Measurements from ENCODE around the gene CYB5A. TPM values are rescaled to one million over a fixed set of nuclear protein-coding genes. Genes with fewer than 3 reads are reported as not detected.

Gene CYB5A
- total RNA-seq, 1 donor from 2014 or later, result 984 TPM

DNA sequence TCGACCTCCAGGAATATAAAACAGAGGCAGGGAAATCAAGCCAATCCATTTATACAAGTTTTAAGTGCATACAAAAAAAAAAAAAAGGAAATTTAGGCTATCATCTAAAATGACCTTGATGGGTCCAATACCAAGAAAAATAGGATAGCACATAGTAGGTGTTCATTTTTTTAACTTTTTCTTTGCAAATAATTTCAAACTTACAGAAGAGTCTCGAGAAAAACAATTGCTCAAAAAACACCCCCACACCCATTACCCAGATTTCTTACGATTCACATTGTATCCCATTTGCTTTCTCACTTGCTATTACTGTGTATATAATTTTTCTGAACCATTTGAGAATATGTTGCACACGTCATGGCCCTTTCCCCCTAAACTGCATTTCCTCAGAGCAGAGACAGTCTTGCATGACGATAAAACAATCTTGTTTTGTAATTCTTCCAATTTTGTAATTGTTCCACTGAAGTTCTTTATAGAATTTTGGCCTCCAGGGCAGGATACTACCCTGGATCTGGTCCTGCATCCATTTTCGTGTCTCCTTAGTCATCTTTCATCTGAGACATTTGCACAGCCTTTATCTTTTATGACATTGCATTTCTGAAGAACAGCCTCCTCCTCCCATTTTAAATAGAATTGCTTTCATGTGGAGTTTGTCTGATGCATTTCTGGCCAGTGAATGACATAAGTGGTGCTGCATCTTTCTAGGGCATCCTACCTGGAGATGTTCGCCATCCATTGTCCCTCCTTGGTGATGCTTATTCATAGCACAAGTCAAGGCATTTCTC, 68.9 kb downstream of the CYB5A start:
- DNase-seq (ENCODE audit: low spot score) (no peak), ATAC-seq (no peak)

- ATAC-seq, result no peak
- DNase-seq (ENCODE audit: low spot score), result peak; percentile 10
Observed at GRCh38 chr18:74221081-74221480, 70.7 kb downstream of the CYB5A start.

GRCh38 chr18:74219056-74219455, 72.7 kb downstream of the CYB5A start:
- peak; percentile 53 for DNase-seq (ENCODE audit: low spot score)
- ATAC-seq, result peak; percentile 58

- peak; percentile 90 for DNase-seq (ENCODE audit: low spot score)
Observed at GRCh38 chr18:74217476-74218143, 74.2 kb downstream of the CYB5A start.

DNA sequence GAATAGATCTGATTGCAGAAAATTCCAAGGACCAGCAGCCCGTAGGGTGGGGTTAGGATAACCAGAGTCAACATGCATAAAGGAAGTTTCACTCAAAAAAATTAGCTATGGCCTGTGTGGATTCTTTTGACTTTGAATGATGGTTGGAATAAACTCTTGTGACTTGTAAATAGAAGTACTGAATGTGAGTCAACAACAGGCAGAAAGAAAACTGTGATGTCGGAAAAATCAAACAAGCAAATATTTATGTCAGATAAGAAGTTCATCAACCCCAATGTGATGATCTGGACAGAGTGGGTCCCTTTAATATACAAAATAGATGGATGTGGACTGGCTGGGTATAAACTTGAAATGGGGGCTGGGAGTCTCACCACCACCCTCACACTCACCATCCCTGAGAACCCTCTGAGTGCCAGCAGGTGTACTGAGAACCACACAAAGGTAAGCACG, 75.1 kb downstream of the CYB5A start:
- ATAC-seq (peak; percentile 79), DNase-seq (ENCODE audit: low spot score) (peak; percentile 64)

More at GRCh38 chr18:74217476-74218143, 74.2 kb downstream of the CYB5A start:
- peak; percentile 81 for ATAC-seq

- peak; percentile 11 for DNase-seq (ENCODE audit: low spot score)
Observed at GRCh38 chr18:74215863-74216262, 75.9 kb downstream of the CYB5A start.

GRCh38 chr18:74213429-74213828, 78.3 kb downstream of the CYB5A start:
- DNase-seq (ENCODE audit: low spot score), result no peak
- no peak for ATAC-seq

More at GRCh38 chr18:74215863-74216262, 75.9 kb downstream of the CYB5A start:
- no peak for ATAC-seq

DNA sequence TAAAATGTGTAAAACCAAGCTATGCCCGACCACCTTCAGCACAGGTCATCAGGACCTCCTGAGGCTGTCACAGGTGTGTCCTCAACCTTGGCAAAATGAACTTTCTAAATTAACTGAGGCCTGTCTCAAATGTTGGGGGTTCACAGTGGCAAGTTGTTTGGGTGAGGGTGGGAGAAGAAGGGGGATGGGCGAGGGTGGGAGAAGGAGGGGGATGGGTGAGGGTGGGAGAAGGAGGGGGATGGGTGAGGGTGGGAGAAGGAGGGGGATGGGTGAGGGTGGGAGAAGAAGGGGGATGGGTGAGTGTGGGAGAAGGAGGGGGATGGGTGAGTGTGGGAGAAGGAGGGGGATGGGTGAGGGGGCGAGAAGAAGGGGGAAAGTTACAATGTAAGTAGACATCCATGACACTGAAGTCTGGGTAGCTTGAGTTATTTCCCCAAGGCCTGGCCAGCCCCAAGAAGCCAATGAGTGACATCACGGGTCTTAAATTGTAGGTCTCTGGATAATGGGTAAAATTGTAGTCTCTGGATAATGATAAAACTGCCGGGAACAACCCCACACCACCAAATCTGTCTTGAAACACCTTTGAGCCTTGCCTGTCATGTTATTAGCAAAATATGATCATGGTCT, 87.1 kb downstream of the CYB5A start:
- ATAC-seq (no peak), DNase-seq (ENCODE audit: low spot score) (peak; percentile 31)

DNA sequence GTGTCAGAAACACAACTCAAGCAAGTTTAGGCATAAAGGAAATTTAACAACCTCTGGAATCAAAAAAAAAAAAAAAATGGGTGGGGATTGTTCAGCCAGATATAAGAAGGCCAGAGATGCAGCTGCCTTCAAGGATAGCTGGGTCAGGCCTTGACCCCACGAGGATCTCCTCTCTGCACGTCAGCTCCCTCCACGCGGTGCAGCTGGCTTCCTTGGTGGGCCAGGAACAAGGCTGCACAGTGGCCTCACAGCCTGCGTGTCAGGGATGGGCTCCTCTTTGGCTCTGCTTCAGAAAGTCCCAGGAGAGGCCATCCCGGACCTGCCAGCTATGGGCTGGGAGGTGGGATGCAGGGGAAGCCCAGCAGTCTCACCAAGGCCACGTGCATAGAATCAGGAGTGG, 88.0 kb downstream of the CYB5A start:
- peak; percentile 37 for DNase-seq (ENCODE audit: low spot score)
- ATAC-seq, result no peak

Other genes with a start within 250 kb of the CYB5A start
- 0.58 TPM for gene FBXO15, start 144.1 kb downstream of the CYB5A start, total RNA-seq
- 18.2 TPM for gene TIMM21, start 143.4 kb downstream of the CYB5A start, total RNA-seq
- not detected for gene C18orf63, start 23.9 kb upstream of the CYB5A start, total RNA-seq
- gene DIPK1C, start 165.3 kb upstream of the CYB5A start, total RNA-seq, result not detected
- 243 TPM for gene CNDP2, start 204.4 kb upstream of the CYB5A start, total RNA-seq
- gene CNDP1, start 242.5 kb upstream of the CYB5A start, total RNA-seq, result 66.3 TPM